HG03025 (cell line): Measurements from ENCODE around the gene DDX51.
"Not testable (repeated sequence)": the region's sequence is repeated elsewhere in the genome, so short reads cannot be mapped to it uniquely, and the experiment has no call there.

Experiments
- ATAC-seq: cut with Tn5 transposase; IDR thresholded peaks from one replicate; pipeline ENCODE4 v1.9.1; 2021; ENCODE audit warnings: mild to moderate bottlenecking, moderate library complexity; ENCODE audit not compliant: unreplicated experiment, low FRiP score

DDX51 gene

DNA sequence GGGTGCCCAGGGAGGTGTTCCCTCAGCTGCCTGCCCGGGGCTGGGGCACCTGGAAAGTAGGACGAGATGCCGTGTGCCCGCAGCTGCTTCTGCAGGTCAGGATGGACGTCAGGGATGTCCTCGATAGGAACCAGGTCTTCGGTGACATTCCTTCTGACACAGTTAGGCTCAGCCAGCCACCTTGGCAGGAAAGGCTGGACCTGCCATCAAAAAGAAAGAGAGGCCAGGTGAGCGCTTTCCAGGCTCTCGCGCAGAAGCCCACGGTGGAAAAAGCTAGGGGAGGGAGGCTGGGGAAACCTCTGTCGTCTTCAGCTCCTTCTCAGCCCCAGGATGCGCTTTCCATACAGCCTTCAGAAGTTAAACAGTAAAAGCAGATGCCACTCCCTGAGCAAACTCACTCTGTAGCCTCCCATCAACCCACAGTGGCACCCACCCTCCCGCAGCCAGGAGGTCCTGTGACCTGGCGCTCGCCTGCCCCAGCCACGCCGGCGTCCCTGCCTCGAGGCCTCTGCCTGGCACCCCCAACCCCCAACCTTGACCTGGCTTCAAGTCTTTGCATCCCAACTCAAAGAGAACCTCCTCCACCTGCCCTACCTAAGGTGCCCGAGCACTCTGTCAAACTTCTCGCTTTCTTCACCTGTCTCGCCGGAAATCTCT, 1.3 kb downstream of the DDX51 start:
- no peak for ATAC-seq

DNA sequence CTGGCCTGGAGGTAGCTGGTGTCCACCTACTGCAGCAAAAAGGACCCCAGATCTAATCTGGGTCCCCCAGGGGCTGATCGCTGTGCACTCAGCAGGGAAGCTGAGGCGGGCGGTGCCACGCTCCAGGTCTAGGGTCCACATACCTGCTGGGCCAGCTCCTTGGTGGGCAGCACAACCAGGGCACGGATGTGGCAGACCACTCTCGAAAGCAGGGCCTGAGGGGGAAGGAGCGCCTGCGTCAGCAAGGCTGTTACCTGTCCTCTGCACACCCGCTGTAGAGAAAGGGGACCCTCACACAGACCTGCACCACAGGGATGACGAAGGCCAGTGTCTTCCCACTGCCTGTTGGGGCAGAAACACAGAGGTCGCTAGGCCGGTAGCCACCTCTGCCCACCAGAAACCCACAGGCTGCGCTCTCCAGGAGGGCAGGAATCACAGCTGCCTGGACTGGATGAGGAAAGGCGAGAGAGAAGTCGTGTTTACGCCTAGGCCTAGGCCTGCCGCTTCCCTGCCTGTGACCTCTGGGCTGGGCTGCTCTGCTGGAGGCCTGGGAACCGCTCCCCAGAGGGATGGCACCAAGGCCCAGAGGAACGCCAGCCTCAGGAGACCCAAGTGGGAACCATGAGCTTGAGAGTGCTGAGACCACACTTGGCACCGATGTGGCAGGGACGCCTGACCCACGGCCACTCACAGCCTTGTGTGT, 2.0 kb downstream of the DDX51 start:
- ATAC-seq, result no peak

DNA sequence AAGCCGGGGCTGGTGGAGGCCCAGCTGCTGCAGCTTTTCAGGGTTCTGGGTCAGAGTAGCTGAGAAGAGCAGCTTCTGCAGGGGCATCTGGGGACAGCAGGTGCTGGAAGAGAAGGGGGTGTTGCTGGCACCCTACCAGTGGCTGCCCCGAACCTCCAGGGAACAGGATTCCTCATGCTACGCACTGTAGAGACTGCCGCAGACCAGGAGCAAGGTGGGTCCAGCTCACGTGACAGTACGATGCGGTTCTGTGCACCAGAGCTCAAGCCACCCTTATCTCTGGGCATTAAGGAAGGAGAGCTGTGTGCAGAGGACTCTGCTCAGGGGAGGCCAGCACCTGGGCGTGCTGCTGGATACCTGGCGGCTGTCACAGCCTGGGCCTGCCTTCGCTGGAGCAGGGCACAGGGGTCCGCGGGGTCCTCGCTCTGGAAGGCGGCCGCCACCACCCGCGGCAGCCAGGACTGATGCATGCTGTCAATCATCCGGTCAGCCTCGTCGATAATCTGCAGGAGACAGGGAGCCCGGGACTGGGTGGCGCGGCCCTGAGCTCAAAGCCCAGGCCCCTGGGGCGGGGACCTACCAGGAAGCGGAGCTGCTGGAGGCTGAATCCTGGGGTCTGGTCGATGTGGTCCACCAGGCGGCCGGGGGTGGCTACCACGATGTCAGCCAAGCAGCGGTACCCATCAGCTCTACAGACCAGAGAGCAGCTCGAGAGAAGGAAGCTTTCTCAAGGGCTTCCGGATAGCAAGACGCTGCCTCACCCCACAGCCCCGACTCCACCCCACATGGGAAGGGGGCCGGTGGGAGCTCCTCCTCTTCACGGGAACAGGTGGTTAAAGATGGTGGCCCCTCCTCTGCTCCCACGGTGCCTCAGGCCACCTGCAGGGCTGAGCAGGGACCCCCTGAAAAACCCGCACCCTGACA, 2.9 kb downstream of the DDX51 start:
- no peak for ATAC-seq

DNA sequence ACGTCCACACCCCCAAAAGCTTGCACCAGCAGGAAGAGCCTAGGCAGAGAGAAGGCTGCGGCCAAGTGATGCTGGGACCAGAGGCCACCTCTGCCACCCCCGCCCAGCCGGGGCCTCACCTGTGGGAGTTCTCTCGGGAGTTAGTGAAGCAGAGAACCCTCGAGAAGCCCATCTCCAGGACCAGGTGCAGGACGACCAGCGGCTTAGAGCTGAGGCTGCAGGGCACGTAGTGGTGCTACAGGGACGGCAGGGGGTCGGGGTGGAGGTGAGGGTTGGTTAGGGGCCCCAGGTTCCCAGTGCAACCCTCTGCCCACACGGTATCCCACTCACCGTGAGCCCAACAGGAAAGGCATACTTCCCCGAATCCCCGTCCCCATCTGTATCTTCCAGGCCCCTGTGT, 3.6 kb downstream of the DDX51 start:
- ATAC-seq, result no peak

DNA sequence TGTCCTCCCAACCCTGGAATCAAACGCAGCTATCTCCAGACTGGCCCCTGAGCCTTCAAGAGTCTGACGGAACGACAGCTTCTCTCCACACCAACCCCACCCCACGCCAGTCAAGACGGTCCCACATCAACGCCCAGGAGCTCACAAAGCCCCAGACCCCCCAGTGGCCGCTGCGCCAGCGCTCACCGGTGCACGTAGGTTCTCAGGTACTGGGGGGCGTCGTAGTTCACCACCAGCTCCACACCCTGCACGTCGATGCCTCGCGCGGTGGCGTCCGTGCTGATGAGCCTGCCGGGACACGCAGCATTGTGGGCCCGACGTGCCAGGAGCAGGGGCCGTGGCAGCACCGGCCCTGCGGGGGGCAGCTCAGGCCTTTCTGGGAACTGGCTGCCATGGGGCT, 4.2 kb downstream of the DDX51 start:
- no peak for ATAC-seq

DNA sequence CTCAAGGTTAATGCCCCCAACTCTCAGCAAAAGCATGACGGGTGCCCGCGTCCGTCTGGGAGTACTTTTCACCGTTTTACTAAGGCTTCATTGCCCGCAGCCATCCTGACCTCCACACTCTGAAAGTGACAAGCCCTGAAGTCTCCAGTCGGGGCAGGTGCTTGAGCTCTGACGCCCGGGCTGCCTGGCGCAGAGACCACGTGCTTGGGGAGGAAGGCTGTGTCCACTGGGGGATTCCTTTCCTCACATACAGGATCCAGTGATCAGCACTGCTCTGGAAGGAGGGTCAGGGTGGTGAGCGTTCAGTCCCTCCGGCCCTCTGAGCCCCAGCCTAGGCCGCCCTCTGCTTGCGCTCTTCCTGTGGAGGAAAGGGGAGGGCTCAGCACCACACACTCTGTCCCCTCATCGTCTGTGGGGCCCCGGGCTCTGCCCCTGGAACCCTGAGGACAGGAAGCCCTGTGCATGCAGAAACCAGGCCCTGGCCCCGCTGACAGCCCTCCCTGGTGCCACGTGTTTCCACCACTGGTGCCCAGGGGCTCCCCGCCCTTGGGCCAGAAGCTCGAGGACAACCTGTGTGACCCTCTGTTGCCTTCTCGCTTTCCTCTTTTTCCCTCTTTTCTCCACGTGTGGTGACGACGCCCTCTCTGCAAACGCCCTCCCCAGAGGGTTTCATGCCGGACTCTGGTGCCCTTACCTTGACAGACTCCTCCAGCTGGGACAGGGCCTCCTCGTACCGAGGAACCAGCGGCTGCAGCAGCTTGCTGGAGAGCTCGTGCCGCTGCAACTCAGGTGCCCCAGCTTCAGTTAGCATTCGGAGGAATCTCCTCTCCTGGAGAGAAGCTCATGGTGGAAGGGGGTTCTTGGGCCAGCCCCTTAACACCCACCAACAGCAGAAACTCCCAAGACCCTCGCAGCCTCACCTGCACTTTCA, 4.9 kb downstream of the DDX51 start:
- ATAC-seq, result no peak

DNA sequence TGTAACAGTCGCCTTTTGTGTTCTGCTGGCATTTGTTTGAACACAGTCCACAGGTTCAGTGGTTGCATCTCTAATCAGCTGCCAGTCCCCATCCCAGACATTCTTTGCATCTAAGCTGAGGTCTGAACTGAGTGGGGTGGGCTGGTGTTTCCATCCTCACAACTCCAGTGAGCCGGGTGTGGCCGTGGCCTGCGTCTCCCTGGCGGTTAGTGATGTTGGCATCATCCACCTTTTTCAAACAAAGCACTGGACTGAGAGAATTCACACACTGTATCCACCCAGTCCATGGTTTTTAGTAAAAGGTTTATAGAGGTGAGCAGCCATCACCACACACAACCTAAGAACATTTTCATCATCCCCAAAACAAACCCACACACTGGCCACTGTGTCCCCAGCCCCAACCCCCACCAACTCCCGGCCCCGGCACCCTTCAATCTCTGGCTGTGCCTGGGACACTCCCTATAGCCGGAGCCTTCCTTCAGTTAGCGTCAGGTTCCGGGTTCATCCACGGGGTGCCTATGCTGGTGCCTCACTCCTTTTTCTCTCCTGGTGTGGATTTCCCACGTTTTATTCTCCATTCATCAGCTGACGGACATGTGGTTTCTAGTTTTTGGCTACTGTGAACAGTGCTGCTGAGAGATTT, 6.5 kb downstream of the DDX51 start:
- no peak for ATAC-seq

DNA sequence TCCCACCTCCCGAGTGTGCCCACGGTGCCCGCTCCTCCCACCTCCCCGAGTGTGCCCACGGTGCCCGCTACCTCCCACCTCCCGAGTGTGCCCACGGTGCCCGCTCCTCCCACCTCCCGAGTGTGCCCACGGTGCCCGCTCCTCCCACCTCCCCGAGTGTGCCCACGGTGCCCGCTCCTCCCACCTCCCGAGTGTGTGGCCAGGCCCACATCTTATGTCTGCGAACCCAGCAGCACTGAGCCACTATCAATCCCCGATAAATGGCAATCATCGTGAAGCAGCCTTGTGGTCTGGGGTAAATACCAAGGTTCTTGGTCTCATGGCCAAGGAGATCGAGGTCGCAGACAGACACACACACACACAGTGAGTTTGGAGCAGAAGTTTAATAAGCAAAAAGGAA, 7.9 kb downstream of the DDX51 start:
- ATAC-seq, result not testable (repeated sequence)

DNA sequence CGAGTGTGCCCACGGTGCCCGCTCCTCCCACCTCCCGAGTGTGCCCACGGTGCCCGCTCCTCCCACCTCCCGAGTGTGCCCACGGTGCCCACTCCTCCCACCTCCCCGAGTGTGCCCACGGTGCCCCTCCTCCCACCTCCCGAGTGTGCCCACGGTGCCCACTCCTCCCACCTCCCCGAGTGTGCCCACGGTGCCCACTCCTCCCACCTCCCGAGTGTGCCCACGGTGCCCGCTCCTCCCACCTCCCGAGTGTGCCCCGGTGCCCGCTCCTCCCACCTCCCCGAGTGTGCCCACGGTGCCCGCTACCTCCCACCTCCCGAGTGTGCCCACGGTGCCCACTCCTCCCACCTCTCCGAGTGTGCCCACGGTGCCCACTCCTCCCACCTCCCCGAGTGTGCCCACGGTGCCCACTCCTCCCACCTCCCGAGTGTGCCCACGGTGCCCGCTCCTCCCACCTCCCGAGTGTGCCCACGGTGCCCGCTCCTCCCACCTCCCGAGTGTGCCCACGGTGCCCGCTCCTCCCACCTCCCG, 9.4 kb downstream of the DDX51 start:
- not testable (repeated sequence) for ATAC-seq

DNA sequence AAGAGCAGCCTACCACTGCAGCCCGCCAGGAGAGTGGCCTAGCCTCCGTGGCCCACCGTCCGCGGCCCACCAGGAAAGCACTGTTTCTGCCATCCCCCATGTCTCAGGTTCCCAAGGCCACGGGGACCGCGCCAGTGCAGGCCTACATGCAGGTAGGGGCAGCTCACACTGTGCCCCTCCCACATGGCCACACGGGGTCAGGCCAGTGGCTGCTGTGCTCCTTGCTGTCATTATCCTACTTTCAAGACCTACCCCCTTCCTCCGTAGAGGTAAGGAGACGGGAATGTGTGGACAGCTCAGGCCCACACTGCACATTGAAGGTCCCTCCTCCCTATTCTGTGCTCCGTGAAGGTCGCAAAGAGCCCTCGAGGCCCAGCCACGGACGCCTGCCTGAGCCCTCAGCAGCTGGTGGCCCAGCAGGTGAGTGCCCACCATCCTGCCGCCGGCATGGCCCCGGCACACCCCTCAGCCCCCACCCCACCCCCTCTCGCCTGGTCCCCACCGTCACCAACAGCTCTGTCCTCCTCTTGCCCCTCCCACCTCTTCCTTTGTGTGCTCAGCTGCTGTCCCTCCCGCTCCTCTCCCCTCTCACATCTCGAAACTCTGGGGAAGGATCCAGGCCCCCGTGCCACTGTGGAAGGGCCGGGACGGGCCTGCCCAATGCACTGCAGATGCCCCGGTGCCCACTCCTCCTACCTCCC, 10.0 kb downstream of the DDX51 start:
- ATAC-seq, result no peak

DNA sequence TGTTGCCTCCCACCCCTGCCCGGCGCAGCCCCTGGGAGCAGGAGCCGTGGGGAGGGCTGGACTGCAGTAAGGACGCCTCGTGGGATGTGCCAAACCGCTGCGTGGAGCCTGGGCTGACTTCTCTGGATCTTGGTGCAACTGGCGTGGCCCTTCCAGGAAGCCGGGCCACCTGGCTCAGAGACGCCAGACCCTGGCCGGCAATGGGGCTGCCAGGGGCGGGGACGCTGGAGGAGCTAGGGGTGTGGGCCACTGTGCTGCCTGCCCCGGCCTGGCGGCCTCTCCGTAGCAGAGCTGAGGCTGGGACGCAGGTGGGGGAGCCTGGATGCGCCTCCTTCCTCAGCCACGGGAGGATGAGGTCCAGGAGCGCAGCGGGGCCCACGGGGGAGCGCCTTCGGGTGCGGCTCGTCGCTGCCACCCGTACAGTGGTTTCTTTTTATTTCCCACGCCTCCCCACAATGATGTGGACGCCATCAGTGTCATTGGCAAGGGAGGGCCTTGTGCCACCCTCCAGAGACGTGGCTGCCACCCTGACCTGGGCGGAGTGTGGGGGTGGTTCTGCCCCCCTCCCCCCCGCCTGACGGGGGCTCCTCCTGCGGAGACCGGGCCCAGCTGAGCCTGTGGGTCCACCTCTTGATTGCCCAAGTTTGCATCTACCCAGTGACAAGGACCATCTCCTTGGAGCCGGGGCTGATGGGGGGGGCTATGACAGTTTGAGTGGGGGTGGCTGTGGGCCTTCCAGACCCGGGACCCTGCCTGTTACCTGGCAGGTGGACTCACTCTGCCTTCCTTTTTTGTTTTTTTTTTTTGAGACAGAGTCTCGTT, 11.3 kb downstream of the DDX51 start:
- ATAC-seq, result no peak

DNA sequence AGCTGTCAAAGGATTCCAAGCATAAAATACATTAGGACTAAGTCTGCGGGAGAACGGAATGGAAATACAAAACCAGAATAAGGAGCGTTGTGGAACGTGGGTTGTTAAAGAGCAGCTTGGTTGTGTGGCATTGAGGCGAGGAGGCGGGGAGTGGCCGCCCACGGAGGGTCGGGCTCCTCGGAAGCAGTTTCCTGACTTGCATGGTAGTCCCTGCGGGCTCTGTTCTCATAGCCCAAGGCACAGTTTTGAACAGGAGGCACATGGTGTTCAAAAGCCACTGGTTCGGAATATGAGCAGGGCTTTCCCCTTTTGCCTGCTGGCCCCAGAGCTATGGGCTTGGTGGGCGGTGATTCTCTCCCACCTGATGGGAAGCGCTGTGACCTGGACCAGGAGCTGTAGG, 12.2 kb downstream of the DDX51 start:
- ATAC-seq, result no peak

DNA sequence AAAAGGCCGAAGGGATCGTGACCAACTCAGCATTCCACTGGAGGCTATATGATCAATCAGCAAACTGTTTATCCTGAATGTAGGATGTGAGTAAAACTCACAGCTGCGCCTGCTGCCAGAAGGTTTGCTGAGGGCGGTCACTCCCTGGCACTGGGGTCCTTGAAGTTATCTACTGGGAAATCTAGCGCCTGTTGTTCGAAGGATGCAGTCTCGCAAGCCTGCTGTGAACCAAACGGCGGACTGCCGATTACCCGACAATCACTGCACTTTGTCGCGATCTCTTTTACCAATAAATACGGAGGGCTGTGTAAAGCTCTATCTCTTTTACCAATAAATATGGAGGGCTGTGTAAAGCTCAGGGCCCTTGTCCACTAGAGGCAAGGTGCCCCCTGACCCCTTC, 12.9 kb downstream of the DDX51 start:
- ATAC-seq, result no peak

DNA sequence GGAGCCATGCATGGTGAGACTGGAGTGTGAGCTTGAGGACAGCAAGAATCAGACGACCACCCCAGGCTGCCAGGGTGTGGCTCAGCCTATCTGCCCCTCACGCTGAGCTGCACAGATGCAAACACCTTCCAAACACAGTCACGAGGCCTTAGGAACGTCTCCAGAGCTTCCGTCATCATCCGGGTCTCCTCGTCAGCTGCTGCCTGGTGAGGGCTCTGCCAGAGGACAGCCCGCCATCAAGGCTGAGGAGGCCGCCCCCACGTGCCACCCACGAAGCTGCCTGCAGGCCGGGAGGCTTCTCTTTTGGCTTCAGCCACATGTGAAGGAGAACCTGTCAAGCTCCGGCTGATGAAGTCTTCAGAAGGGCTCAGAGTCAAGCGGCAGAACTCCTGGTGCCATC, 13.4 kb downstream of the DDX51 start:
- no peak for ATAC-seq

DNA sequence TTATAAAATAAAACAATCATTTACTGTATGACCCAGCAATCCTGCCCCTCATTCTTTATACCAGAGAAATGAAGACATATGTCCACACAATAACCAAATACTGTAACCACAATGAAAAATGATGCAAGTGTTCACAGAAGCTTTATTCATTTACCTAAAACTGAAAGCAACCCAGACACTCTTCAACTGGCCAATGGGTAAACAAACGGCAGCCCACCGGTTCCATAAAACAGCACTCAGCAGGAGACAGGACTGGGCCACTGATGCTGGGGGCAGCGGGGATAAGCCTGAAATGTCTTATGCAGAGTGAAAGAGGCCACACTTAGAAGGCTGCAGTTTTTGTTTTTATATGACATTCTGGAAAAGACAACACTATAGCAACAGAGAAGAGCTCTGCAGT, 15.1 kb downstream of the DDX51 start:
- no peak for ATAC-seq

DNA sequence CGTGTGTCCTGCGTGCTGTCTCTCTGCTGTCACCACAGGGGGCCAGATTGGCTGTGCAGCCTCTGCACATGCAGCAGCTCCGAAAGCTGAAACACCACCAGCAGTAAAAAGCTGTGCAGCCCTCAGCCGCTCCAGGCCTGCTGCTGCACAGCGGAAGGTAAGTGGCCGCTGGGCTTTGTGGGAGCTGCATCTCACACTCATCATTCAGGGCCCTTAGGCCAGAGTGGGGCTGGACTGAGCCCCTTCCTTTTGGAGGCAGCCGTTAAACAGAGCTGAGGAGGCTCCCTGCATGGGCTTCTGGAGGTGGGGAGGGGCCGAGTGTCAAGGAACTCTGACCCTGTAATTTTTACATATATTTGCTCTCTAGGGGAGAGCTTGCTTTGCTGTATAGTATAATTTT, 17.1 kb downstream of the DDX51 start:
- no peak for ATAC-seq

DNA sequence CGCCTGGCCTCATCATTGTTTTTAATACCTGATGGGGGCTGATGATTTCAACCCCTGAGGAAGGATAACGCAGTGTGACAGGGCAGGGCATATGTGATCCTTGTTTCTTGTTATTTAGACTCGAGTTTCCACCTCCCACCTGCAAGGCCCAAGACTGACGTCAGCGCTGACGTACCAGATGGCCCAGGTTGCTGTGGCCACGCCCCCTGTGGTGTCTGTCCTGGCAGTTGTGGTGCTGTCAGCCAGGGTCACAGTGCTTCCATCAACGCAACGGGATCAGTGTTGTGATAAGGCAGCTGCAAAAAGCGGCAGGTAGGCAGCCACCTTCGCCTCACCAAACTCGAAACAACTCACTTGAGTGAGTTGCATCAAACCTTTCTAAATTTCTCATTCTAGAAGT, 18.4 kb downstream of the DDX51 start:
- ATAC-seq, result no peak

DNA sequence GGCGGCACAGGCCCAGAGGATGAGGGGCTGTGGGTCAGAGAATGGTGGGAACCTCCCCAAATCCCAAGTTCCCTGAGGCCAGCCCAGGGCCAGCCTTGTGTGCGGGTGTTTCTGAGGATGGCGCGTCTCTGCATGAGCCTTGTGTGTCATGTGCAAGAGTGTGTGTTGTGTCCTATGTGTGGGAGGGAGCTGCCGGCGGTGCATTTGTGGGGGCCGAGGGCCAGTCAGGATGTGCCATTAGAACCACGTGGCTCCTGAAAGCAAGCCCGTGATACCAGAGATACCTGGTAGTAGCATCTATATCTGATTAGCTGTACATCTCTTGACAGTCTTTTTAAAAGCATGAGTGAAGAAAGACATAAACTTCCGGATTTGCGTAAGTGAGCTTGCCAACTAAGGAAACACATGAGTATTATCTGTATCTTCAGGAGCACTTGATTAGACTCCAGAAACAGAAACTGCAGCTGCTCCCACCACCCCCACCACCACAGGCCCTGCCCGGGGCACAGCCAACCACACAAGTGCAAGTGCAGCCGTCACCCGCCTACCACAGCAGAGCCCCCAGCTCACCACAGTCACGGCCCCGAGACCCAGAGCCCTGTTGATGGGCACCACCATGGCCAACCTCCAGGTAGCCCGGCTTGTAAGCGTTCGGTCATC, 19.2 kb downstream of the DDX51 start:
- no peak for ATAC-seq
